ENCODE results near the gene CACNA2D3.

DNA sequence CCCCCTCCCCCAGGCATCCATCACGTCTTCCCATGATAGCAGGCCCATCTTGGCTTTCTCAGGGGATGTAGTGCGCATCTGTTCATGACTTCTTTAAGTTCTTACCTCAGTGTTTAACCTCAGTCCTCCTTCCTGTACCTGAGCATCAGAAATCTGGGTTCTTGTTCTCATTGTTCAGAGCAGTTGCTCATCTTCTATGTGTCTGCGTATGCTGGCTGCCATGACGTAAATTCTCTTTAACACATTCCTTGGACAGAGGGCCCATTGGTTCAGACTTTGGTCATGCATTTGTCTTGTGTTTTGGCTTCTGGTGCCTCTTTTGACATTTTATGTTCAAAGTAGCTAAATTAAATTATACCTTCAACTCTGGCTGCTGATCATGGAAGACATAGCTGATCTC is 227.3 kb downstream of the CACNA2D3 start:
- TF ChIP-seq, protein P1, sequence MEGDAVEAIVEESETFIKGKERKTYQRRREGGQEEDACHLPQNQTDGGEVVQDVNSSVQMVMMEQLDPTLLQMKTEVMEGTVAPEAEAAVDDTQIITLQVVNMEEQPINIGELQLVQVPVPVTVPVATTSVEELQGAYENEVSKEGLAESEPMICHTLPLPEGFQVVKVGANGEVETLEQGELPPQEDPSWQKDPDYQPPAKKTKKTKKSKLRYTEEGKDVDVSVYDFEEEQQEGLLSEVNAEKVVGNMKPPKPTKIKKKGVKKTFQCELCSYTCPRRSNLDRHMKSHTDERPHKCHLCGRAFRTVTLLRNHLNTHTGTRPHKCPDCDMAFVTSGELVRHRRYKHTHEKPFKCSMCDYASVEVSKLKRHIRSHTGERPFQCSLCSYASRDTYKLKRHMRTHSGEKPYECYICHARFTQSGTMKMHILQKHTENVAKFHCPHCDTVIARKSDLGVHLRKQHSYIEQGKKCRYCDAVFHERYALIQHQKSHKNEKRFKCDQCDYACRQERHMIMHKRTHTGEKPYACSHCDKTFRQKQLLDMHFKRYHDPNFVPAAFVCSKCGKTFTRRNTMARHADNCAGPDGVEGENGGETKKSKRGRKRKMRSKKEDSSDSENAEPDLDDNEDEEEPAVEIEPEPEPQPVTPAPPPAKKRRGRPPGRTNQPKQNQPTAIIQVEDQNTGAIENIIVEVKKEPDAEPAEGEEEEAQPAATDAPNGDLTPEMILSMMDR (IDR thresholded peaks at IDR 0.05; ENCODE audit: low read depth, low read length, missing input control) = no peak
- TF ChIP-seq RAD21 (IDR thresholded peaks at IDR 0.05) = no peak
- no peak for TF ChIP-seq GABPA (IDR thresholded peaks at IDR 0.05 in 1 of 2, conservative IDR thresholded peaks at IDR 0.05 in 1 of 2)
- no peak for TF ChIP-seq JUND (IDR thresholded peaks at IDR 0.05)
- no peak for TF ChIP-seq SP1 (IDR thresholded peaks at IDR 0.05)
- TF ChIP-seq TAF1 (conservative IDR thresholded peaks at IDR 0.05) = no peak
- TF ChIP-seq, protein P2, sequence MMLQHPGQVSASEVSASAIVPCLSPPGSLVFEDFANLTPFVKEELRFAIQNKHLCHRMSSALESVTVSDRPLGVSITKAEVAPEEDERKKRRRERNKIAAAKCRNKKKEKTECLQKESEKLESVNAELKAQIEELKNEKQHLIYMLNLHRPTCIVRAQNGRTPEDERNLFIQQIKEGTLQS (IDR thresholded peaks at IDR 0.05) = no peak
- TF ChIP-seq, protein P3, sequence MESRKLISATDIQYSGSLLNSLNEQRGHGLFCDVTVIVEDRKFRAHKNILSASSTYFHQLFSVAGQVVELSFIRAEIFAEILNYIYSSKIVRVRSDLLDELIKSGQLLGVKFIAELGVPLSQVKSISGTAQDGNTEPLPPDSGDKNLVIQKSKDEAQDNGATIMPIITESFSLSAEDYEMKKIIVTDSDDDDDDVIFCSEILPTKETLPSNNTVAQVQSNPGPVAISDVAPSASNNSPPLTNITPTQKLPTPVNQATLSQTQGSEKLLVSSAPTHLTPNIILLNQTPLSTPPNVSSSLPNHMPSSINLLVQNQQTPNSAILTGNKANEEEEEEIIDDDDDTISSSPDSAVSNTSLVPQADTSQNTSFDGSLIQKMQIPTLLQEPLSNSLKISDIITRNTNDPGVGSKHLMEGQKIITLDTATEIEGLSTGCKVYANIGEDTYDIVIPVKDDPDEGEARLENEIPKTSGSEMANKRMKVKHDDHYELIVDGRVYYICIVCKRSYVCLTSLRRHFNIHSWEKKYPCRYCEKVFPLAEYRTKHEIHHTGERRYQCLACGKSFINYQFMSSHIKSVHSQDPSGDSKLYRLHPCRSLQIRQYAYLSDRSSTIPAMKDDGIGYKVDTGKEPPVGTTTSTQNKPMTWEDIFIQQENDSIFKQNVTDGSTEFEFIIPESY (IDR thresholded peaks at IDR 0.05) = no peak
- no peak for TF ChIP-seq NR2F2 (IDR thresholded peaks at IDR 0.05)
- no peak for TF ChIP-seq RXRA (IDR thresholded peaks at IDR 0.05)
- TF ChIP-seq, protein P4, sequence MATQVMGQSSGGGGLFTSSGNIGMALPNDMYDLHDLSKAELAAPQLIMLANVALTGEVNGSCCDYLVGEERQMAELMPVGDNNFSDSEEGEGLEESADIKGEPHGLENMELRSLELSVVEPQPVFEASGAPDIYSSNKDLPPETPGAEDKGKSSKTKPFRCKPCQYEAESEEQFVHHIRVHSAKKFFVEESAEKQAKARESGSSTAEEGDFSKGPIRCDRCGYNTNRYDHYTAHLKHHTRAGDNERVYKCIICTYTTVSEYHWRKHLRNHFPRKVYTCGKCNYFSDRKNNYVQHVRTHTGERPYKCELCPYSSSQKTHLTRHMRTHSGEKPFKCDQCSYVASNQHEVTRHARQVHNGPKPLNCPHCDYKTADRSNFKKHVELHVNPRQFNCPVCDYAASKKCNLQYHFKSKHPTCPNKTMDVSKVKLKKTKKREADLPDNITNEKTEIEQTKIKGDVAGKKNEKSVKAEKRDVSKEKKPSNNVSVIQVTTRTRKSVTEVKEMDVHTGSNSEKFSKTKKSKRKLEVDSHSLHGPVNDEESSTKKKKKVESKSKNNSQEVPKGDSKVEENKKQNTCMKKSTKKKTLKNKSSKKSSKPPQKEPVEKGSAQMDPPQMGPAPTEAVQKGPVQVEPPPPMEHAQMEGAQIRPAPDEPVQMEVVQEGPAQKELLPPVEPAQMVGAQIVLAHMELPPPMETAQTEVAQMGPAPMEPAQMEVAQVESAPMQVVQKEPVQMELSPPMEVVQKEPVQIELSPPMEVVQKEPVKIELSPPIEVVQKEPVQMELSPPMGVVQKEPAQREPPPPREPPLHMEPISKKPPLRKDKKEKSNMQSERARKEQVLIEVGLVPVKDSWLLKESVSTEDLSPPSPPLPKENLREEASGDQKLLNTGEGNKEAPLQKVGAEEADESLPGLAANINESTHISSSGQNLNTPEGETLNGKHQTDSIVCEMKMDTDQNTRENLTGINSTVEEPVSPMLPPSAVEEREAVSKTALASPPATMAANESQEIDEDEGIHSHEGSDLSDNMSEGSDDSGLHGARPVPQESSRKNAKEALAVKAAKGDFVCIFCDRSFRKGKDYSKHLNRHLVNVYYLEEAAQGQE (IDR thresholded peaks at IDR 0.05) = no peak
- TF ChIP-seq, protein P5, sequence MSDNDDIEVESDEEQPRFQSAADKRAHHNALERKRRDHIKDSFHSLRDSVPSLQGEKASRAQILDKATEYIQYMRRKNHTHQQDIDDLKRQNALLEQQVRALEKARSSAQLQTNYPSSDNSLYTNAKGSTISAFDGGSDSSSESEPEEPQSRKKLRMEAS (IDR thresholded peaks at IDR 0.05) = no peak
